Adrenal gland (tissue), 5 donors: ENCODE results near the gene RFT1.

Experiments
- POLR2A ChIP-seq, 2 donors: fragments of 450-650 bp; IDR thresholded peaks; one replicate each; pipeline ENCODE4 v1.6.1; 2017; ENCODE audit warnings: antibody characterized with exemption in 2 of 2, mild to moderate bottlenecking in 2 of 2, moderate library complexity in 1 of 2
- TF ChIP-seq, protein P1 (sequence below), 6 experiments: fragments of 450-650 bp in 4 of 6; fragments of 200-600 bp in 2 of 6; sonication (generic) in 1 of 6; IDR thresholded peaks; 1 replicate in 5 of 6; 2 replicates in 1 of 6; pipeline versions ENCODE4 v1.5.1 to v1.8.0; 2016 to 2021; ENCODE audit warnings: antibody characterized with exemption in 6 of 6, mild to moderate bottlenecking in 2 of 6, moderate library complexity in 1 of 6
- donor health status: DM: no; HTN: no; CAD: no.

DNA sequence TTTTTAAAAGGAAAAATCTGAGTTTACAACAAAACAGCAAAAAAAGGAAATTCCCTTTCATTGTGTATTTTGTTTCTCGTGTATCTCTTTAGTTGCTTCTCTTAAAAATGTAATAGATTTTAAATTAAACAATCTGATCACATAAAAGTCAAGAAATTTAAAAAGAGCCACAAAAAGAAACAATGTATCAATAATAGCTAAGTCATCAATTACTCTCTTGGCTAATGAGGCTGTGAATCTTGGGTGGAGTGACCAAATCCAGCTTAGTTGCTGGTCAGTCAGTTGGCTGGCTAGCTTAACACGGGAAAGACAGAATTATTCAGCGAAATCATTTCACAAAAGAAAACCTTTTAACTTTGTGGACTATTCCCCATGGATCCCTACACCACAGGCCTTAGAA lies 87.6 kb downstream of the RFT1 start:
- TF ChIP-seq, protein P1, sequence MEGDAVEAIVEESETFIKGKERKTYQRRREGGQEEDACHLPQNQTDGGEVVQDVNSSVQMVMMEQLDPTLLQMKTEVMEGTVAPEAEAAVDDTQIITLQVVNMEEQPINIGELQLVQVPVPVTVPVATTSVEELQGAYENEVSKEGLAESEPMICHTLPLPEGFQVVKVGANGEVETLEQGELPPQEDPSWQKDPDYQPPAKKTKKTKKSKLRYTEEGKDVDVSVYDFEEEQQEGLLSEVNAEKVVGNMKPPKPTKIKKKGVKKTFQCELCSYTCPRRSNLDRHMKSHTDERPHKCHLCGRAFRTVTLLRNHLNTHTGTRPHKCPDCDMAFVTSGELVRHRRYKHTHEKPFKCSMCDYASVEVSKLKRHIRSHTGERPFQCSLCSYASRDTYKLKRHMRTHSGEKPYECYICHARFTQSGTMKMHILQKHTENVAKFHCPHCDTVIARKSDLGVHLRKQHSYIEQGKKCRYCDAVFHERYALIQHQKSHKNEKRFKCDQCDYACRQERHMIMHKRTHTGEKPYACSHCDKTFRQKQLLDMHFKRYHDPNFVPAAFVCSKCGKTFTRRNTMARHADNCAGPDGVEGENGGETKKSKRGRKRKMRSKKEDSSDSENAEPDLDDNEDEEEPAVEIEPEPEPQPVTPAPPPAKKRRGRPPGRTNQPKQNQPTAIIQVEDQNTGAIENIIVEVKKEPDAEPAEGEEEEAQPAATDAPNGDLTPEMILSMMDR (IDR thresholded peaks at IDR 0.05) = no peak
- no peak for TF ChIP-seq POLR2A (IDR thresholded peaks at IDR 0.05)
